Measurements from ENCODE around the gene KCNMB1.
A peak's percentile ranks its signal among the peaks of the same experiment; 100 is the strongest.

The KCNMB1 gene

GRCh38 chr5:170388818-170389549 is at the start of gene KCNMB1:
TSS of gene KCNMB1 (minus strand) at chr5:170389367. CDS start at chr5:170385447, 3,920 bp downstream.
- H3K4me3 ChIP-seq (ENCODE audit: low read length) = peak within 1 kb of the TSS; percentile 40; the same call in 1 of the 2 replicates
- TF ChIP-seq ZNF274 (IDR thresholded peaks at IDR 0.05; ENCODE audit: low read depth, low read length) = no peak

GRCh38 chr5:170438581-170438980 is 49.4 kb upstream of the KCNMB1 start:
- TF ChIP-seq ZNF274 (IDR thresholded peaks at IDR 0.05; ENCODE audit: low read depth, low read length) = no peak
- no peak overlapping the region for H3K4me3 ChIP-seq (ENCODE audit: low read length)

GRCh38 chr5:170437621-170438375 is 48.6 kb upstream of the KCNMB1 start:
- no peak overlapping the region for H3K4me3 ChIP-seq (ENCODE audit: low read length)
- TF ChIP-seq ZNF274 (IDR thresholded peaks at IDR 0.05; ENCODE audit: low read depth, low read length) = no peak

GRCh38 chr5:170436335-170436734 is 47.2 kb upstream of the KCNMB1 start:
- H3K4me3 ChIP-seq (ENCODE audit: low read length) = no peak overlapping the region
- no peak for TF ChIP-seq ZNF274 (IDR thresholded peaks at IDR 0.05; ENCODE audit: low read depth, low read length)

GRCh38 chr5:170434966-170435605 is 45.9 kb upstream of the KCNMB1 start:
- TF ChIP-seq ZNF274 (IDR thresholded peaks at IDR 0.05; ENCODE audit: low read depth, low read length) = no peak
- no peak overlapping the region for H3K4me3 ChIP-seq (ENCODE audit: low read length)

GRCh38 chr5:170432669-170433068 is 43.5 kb upstream of the KCNMB1 start:
- no peak for TF ChIP-seq ZNF274 (IDR thresholded peaks at IDR 0.05; ENCODE audit: low read depth, low read length)
- H3K4me3 ChIP-seq (ENCODE audit: low read length) = no peak overlapping the region

GRCh38 chr5:170431571-170431970 is 42.4 kb upstream of the KCNMB1 start:
- no peak for TF ChIP-seq ZNF274 (IDR thresholded peaks at IDR 0.05; ENCODE audit: low read depth, low read length)

GRCh38 chr5:170430866-170431437 is 41.8 kb upstream of the KCNMB1 start:
- no peak overlapping the region for H3K4me3 ChIP-seq (ENCODE audit: low read length)
- TF ChIP-seq ZNF274 (IDR thresholded peaks at IDR 0.05; ENCODE audit: low read depth, low read length) = no peak

More at GRCh38 chr5:170431571-170431970, 42.4 kb upstream of the KCNMB1 start:
- H3K4me3 ChIP-seq (ENCODE audit: low read length) = no peak overlapping the region

GRCh38 chr5:170430256-170430655 is 41.1 kb upstream of the KCNMB1 start:
- no peak for TF ChIP-seq ZNF274 (IDR thresholded peaks at IDR 0.05; ENCODE audit: low read depth, low read length)
- H3K4me3 ChIP-seq (ENCODE audit: low read length) = no peak overlapping the region

GRCh38 chr5:170429014-170429413 is 39.8 kb upstream of the KCNMB1 start:
- no peak overlapping the region for H3K4me3 ChIP-seq (ENCODE audit: low read length)
- no peak for TF ChIP-seq ZNF274 (IDR thresholded peaks at IDR 0.05; ENCODE audit: low read depth, low read length)

- no peak overlapping the region for H3K4me3 ChIP-seq (ENCODE audit: low read length)
- TF ChIP-seq ZNF274 (IDR thresholded peaks at IDR 0.05; ENCODE audit: low read depth, low read length) = no peak
These were observed 38.6 kb upstream of the KCNMB1 start for GRCh38 chr5:170427672-170428236.

- TF ChIP-seq ZNF274 (IDR thresholded peaks at IDR 0.05; ENCODE audit: low read depth, low read length) = no peak
- no peak overlapping the region for H3K4me3 ChIP-seq (ENCODE audit: low read length)
These were observed 37.6 kb upstream of the KCNMB1 start for GRCh38 chr5:170426786-170427185.

- H3K4me3 ChIP-seq (ENCODE audit: low read length) = no peak overlapping the region
- TF ChIP-seq ZNF274 (IDR thresholded peaks at IDR 0.05; ENCODE audit: low read depth, low read length) = no peak
These were observed 37.1 kb upstream of the KCNMB1 start for GRCh38 chr5:170426149-170426767.

- no peak for TF ChIP-seq ZNF274 (IDR thresholded peaks at IDR 0.05; ENCODE audit: low read depth, low read length)
- no peak overlapping the region for H3K4me3 ChIP-seq (ENCODE audit: low read length)
These were observed 36.6 kb upstream of the KCNMB1 start for GRCh38 chr5:170425731-170426130.
